Measurements from ENCODE around the gene SOX15. TPM values are rescaled to one million over a fixed set of nuclear protein-coding genes. Genes with fewer than 3 reads are reported as not detected.
A peak's percentile ranks its signal among the peaks of the same experiment; 100 is the strongest.

Gene SOX15
- total RNA-seq, 1 donor from 2014 or later = 0.78 TPM

GRCh38 chr17:7614425-7615264, 24.8 kb upstream of the SOX15 start, which contains the start of gene FXR2:
FXR2 (minus strand) TSS chr17:7614897; CDS start chr17:7614532, 365 bp downstream.
- Mint-ChIP-seq H3K4me3 (ENCODE audit: unreplicated experiment) (peak within 1 kb of the TSS; percentile 82), H3K36me3 (ENCODE audit: unreplicated experiment) (peaks cover 7% of the 10 kb centered on the region), H3K9me3 (ENCODE audit: unreplicated experiment) (no peaks in the 10 kb centered on the region), H3K4me1 (ENCODE audit: unreplicated experiment) (peaks cover 38% of the 10 kb centered on the region), H3K27ac (ENCODE audit: unreplicated experiment) (peak within 1 kb of the TSS; percentile 92), H3K27me3 (ENCODE audit: unreplicated experiment) (no peaks in the 10 kb centered on the region)
- peak; percentile 100 for DNase-seq (ENCODE audit: extremely low spot score, unreplicated experiment)
- peak; percentile 62 for TF ChIP-seq CTCF (IDR thresholded peaks at IDR 0.05)

- DNase-seq (ENCODE audit: extremely low spot score, unreplicated experiment) = no peak
- Mint-ChIP-seq H3K27me3 (ENCODE audit: unreplicated experiment) (no peaks in the 10 kb centered on the region), H3K36me3 (ENCODE audit: unreplicated experiment) (peaks cover 11% of the 10 kb centered on the region), H3K27ac (ENCODE audit: unreplicated experiment) (peak overlapping the region; percentile 83), H3K9me3 (ENCODE audit: unreplicated experiment) (no peaks in the 10 kb centered on the region), H3K4me3 (ENCODE audit: unreplicated experiment) (peak overlapping the region; percentile 82), H3K4me1 (ENCODE audit: unreplicated experiment) (peaks cover 42% of the 10 kb centered on the region)
- TF ChIP-seq CTCF (IDR thresholded peaks at IDR 0.05) = no peak
Observed at GRCh38 chr17:7613769-7614424, 24.0 kb upstream of the SOX15 start.

GRCh38 chr17:7612294-7612640, 22.4 kb upstream of the SOX15 start:
- peaks cover 42% of the 10 kb centered on the region for H3K4me1 Mint-ChIP-seq (ENCODE audit: unreplicated experiment)
- DNase-seq (ENCODE audit: extremely low spot score, unreplicated experiment) = no peak
- no peaks in the 10 kb centered on the region for H3K27me3 Mint-ChIP-seq (ENCODE audit: unreplicated experiment)
- peaks cover 11% of the 10 kb centered on the region for H3K36me3 Mint-ChIP-seq (ENCODE audit: unreplicated experiment)
- peak overlapping the region; percentile 64 for H3K27ac Mint-ChIP-seq (ENCODE audit: unreplicated experiment)
- no peaks in the 10 kb centered on the region for H3K9me3 Mint-ChIP-seq (ENCODE audit: unreplicated experiment)
- peak overlapping the region; percentile 82 for H3K4me3 Mint-ChIP-seq (ENCODE audit: unreplicated experiment)
- no peak for TF ChIP-seq CTCF (IDR thresholded peaks at IDR 0.05)

- H3K27me3 Mint-ChIP-seq (ENCODE audit: unreplicated experiment) = no peaks in the 10 kb centered on the region
- no peak for TF ChIP-seq CTCF (IDR thresholded peaks at IDR 0.05)
- no peaks in the 10 kb centered on the region for H3K9me3 Mint-ChIP-seq (ENCODE audit: unreplicated experiment)
- peaks cover 11% of the 10 kb centered on the region for H3K36me3 Mint-ChIP-seq (ENCODE audit: unreplicated experiment)
- peak overlapping the region; percentile 64 for H3K27ac Mint-ChIP-seq (ENCODE audit: unreplicated experiment)
- peaks cover 42% of the 10 kb centered on the region for H3K4me1 Mint-ChIP-seq (ENCODE audit: unreplicated experiment)
- peak overlapping the region; percentile 82 for H3K4me3 Mint-ChIP-seq (ENCODE audit: unreplicated experiment)
- DNase-seq (ENCODE audit: extremely low spot score, unreplicated experiment) = no peak
Observed at GRCh38 chr17:7611635-7612293, 21.9 kb upstream of the SOX15 start.

- DNase-seq (ENCODE audit: extremely low spot score, unreplicated experiment) = no peak
- Mint-ChIP-seq H3K27me3 (ENCODE audit: unreplicated experiment) (no peaks in the 10 kb centered on the region), H3K27ac (ENCODE audit: unreplicated experiment) (peak overlapping the region; percentile 14), H3K36me3 (ENCODE audit: unreplicated experiment) (peaks cover 19% of the 10 kb centered on the region), H3K4me3 (ENCODE audit: unreplicated experiment) (no peak overlapping the region), H3K4me1 (ENCODE audit: unreplicated experiment) (peaks cover 44% of the 10 kb centered on the region), H3K9me3 (ENCODE audit: unreplicated experiment) (no peaks in the 10 kb centered on the region)
- no peak for TF ChIP-seq CTCF (IDR thresholded peaks at IDR 0.05)
Observed at GRCh38 chr17:7610641-7611040, 20.7 kb upstream of the SOX15 start.
